Measurements from ENCODE around the gene SMARCE1.

The SMARCE1 gene

GRCh38 chr17:40647624-40648383 is at the start of gene SMARCE1:
TSS of gene SMARCE1 (minus strand) at chr17:40647818. CDS start at chr17:40645802, 2,016 bp downstream.
- peak in 48 of 51 donors; percentile 19 to 94 (median 54) for DNase-seq

GRCh38 chr17:40697297-40697696 is 49.7 kb upstream of the SMARCE1 start:
- DNase-seq, result no peak

GRCh38 chr17:40696651-40697072 is 49.0 kb upstream of the SMARCE1 start:
- DNase-seq, result no peak

- no peak for DNase-seq
Observed at GRCh38 chr17:40695874-40696472, 48.4 kb upstream of the SMARCE1 start.

GRCh38 chr17:40694584-40694983 is 47.0 kb upstream of the SMARCE1 start:
- no peak for DNase-seq

GRCh38 chr17:40687106-40687505 is 39.5 kb upstream of the SMARCE1 start:
- DNase-seq, result no peak

GRCh38 chr17:40686192-40686591 is 38.6 kb upstream of the SMARCE1 start:
- no peak for DNase-seq

GRCh38 chr17:40680998-40681397 is 33.4 kb upstream of the SMARCE1 start:
- no peak for DNase-seq

- no peak for DNase-seq
Observed at GRCh38 chr17:40679523-40679907, 31.9 kb upstream of the SMARCE1 start.

- DNase-seq, result no peak
Observed at GRCh38 chr17:40678902-40679522, 31.4 kb upstream of the SMARCE1 start.

GRCh38 chr17:40675905-40676304 is 28.3 kb upstream of the SMARCE1 start:
- no peak for DNase-seq

GRCh38 chr17:40672654-40673053 is 25.0 kb upstream of the SMARCE1 start:
- DNase-seq, result no peak

GRCh38 chr17:40671282-40671681 is 23.7 kb upstream of the SMARCE1 start:
- DNase-seq, result no peak

GRCh38 chr17:40666331-40666730 is 18.7 kb upstream of the SMARCE1 start:
- DNase-seq, result no peak

GRCh38 chr17:40664582-40665333 is 17.1 kb upstream of the SMARCE1 start, which contains the start of gene KRT222:
TSS of gene KRT222 (minus strand) at chr17:40665177. CDS start at chr17:40665099, 78 bp downstream.
- DNase-seq, result peak in 5 of 51 donors; percentile 1 to 34 (median 5)

- no peak for DNase-seq
Observed at GRCh38 chr17:40663252-40663651, 15.6 kb upstream of the SMARCE1 start.

GRCh38 chr17:40659911-40660310 is 12.3 kb upstream of the SMARCE1 start:
- DNase-seq, result no peak

GRCh38 chr17:40658396-40658795 is 10.8 kb upstream of the SMARCE1 start:
- no peak for DNase-seq

- no peak for DNase-seq
Observed at GRCh38 chr17:40651939-40652338, 4.3 kb upstream of the SMARCE1 start.

- peak in 16 of 51 donors; percentile 19 to 75 (median 37) for DNase-seq
Observed at GRCh38 chr17:40648384-40648968, 858 bp upstream of the SMARCE1 start.
